ENCODE results near the gene CSF1R.

GRCh38 chr5:150043657-150044328 is 42.6 kb downstream of the CSF1R start:
- TF ChIP-seq CTCF (IDR thresholded peaks at IDR 0.05; ENCODE audit: extremely low read depth in 1 of 2, insufficient read depth in 1 of 2, low read depth in 1 of 2, low read length in 2 of 2) (no peak), POLR2A (IDR thresholded peaks at IDR 0.05; ENCODE audit: low read depth, low read length) (no peak)
